Lung microvascular endothelial cell (primary cell): ENCODE data around the gene CDON. TPM values are rescaled to one million over a fixed set of nuclear protein-coding genes. Genes with fewer than 3 reads are reported as not detected.
"Not testable (repeated sequence)": the region's sequence is repeated elsewhere in the genome, so short reads cannot be mapped to it uniquely, and the experiment has no call there.

Experiments
- DNase-seq, 2 donors: peaks; one replicate each; pipeline versions ENCODE4 v3.0.0 to v3.0.0-alpha.2; 2010; ENCODE audit warnings: low read depth in 2 of 2
- total RNA-seq: library from RNA; depleted of rRNA; stranded (reverse); fragments of >200 nt; gene quantifications from 2 replicates; pipeline ENCODE4 v1.2.1, GENCODE V29; 2014

The CDON gene
- total RNA-seq, 1 donor from 2014 or later = 4.4 TPM

DNA sequence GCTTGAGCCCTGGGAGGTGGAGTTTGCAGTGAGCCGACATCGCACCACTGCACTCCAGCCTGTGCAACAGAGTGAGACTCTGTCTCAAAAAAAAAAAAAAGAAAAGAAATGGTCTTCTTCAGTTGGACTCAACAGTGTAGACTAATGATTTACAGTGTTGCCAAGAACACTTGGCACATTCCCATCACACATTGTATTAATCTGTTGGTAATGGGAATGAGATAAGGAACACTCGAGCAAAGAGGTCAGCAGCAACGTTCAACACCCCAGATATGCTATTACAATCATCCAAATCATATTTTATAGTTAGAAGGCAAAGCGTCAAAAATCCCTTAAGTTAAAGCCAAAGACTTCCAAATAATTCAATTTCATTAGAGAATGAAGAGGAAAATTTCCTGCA, 14.5 kb downstream of the CDON start:
- peak in 1 of 2 donors; percentile 5 for DNase-seq

DNA sequence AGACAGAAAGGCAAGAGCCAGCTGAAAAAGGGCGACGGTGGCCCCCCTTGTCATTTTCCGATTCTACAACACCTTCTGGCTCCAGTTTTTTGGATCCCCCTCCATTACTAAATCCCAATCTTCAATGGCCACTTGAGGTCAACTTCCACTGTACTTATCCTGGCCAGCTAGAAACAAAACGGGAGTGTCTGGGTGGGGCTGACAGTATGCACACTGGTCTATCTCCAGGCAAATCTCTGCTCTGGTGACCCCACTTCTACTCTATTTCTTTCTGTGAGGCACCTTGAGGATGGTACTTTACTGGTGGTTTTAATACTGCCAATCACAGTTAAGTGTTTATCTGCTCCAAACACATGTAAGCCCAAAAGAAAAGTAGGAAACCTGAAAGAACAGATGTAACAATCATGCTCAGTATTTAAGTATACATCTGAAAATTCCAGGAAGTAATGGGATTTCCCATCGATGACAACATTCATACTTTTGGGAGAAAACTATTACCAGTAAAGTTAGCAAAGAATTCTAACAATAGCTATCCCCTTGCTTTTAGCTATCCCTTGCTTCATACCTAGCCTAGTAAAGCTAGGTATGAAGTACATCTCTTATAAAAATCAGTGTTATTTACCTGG, 16.0 kb downstream of the CDON start:
- peak; percentile 13 to 14 for DNase-seq

DNA sequence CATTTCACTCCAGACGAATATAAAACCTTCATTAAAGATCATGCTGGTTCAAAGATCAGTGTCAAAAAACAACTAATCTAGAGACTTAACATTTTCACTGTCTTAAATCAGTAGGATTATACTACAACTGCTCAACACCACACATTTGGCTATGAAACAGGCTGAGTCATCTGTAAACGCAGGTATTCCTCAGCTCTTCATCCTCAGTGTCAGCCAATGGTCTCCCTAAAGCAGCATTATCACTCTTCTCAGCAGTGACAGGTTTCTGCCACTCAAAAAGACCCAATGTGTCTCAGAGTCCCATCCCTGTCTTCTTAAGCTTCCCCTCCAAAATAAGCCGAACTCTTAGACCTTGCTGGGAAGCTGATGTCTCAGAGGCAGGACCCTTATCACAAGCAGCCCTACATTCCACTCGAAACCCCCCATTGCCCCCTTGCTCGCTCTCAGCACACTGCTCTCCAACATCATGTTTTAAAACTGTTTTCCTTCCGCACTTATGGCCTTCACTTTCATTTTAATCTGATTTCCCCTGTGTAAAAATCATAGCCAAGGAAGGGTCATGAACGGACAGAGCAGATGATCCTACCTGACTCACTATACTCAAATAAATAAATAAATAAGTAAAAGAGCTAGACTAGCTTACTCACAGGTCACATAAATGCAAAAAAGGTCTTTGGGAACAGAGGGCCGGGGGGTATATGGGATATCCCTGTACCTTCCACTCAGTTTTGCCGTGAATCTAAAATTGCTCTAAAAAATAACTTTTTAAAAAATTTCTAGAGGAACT, 23.0 kb downstream of the CDON start:
- no peak for DNase-seq

DNA sequence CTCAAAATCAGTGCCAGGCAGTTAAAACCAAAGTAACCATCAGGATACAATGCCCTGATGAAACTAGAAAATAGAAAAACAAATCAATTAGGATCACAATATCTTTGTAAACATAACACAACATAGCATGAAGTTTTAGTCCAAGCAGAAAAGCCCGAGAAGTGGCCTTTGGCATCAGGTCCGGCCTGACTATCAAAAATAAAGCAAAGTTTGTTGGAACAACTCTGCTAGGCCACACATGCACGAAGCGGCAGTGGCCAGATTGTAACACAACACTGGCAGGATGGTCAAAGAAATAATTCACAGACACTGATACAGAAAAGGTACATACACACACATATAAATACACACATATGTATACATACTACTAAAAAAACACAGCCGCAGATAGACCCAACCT, 26.9 kb downstream of the CDON start:
- no peak for DNase-seq

DNA sequence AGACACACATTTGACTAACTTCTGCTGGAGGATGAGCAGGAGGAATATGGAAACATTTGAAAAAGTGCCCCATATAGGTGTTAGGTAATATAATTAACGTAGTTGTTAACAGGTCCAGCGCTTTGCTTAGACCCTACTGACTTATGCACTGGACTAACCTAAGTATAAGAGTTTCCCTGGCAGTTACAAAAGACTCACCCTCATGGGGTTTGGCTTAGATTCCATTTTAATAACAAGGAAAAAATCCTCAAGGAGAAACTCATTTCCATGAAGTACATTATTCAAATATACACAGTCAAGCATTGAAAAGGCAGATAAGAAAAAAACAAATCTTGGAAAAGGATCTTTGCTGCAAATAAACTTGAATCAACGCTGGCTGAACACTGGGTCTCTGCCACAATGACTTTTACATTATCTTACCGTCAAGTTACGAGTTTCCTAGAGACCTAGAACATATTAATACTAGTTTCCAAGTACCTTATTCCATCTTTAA, 27.7 kb downstream of the CDON start:
- no peak for DNase-seq

DNA sequence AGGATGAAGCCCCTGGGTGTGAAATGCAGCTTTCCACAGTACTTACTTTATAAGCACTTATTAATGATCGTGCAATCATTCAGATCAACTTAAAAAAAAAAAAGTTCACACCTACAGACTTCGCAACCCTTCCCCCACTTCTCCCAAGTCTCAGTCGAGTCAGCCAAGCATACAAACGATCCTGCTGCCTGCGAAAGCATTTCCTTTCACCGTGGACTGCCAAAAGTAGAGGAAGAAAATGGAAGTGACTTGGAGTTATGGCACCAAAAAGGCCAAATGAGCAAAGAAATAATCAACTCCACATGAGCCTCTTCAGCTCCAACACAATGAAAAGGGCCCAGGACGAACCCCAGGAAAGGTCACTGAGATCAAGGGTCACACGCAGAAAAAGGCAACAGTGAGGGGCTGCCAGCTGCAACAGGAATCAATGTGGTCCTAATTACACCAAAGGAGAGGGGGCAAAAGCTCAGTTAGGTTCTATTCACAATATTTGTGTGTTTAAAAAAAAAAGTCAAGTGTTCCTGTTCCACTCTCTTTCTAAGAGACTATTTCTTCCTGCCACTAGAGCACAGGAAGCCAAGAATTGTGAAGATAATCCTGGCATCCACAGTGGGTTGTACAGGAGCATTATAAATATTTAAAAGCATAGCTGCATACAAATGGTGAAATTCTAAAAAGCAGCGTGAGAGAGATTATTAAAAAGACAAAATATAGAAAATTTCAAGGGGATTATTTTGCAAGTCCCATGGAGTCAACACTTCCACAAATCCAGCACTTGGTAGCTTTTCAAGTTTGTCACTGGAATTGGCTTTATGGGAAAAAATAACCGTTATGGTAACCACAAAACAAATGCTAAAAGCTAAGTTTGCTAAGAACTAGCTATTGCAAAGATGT, 28.4 kb downstream of the CDON start:
- DNase-seq = no peak

DNA sequence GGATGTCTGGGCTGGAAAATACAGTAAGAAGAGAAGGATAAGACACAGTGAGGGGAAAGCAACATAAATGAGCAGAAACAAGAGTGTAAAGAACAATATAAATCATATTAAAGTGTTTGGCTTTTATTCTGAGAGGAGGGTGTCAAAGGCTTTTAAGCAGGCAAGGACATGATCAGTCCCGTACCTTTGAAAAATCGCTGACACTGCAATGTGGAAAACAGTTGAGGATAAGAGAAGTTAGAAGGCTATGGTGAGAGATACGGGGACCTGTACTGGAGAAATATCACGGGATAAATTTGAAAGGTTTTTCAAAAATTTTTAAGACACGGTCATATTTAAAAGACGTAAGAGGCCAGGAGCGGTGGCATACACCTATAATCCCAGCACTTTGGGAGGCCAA, 30.3 kb downstream of the CDON start:
- no peak for DNase-seq

DNA sequence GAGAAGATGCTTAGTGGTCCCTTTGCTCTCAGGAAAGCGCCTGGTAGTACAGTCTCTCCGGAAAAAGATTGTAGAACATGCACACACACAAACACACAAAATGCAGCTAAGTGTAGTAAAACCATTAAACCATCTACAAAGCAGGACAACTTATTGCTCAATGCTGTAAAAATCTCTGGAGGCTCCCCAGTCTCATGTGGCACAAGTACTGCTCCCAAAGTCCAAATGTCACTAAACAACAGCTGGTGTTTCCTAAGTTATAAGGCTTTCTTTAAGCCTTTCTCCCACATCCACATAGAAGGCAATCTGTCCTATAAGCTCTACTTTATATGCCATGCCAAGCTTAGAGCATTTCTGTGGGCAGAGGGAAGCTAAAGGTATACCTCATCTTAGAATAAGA, 32.9 kb downstream of the CDON start:
- DNase-seq = no peak

DNA sequence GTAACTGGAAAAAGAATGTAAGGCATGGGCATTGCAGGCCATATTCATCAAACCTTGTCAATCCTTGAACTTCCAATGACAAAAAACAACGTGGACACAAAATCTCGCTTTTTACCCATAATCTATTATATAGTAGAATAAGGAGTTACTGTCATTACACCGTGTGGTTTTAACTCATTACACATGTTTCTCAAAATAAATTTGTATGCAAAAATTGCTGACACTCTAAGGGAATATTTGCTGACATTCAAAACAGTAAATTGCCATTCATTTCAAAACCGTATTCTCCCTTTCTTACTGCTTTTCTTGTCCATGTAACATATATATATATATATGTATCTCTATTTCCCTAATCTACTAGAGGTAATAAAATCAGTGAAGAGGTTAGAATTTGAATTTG, 33.4 kb downstream of the CDON start:
- no peak for DNase-seq

DNA sequence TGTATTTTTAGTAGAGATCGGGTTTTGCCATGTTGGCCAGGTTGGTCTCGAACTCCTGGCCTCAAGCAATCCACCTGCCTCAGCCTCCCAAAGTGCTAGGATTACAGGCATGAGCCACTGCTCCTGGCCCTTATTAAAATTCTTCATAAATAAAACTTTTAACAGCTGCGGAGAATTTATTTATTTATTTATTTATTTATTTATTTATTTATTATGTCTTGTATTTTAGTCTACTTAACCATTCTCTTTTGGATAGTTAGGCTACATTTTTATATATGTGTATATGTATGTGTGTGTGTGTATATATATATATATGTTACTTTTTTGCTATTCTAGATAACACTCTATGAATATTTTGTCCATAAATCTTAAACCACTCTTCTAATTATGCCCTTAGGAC, 34.1 kb downstream of the CDON start:
- DNase-seq = not testable (repeated sequence)

DNA sequence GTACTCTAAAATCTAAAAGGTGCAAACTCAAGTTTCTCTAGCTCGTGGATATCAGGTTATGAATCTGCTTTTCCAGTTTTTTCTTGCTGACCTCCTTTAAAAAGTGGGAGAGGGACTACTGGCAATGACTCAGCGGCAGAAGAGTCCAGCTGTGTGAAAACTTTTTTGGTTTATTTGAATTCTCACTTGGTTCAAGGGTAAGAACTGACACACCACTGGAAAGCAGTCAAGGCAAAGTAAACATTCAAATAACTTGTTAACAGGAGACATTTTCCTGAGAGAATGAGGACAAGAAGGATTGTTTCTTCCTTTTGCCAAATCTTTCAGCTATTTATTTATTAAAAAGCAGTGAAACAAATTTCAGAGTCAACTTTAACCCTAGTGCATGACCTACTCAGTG, 36.1 kb downstream of the CDON start:
- no peak for DNase-seq

DNA sequence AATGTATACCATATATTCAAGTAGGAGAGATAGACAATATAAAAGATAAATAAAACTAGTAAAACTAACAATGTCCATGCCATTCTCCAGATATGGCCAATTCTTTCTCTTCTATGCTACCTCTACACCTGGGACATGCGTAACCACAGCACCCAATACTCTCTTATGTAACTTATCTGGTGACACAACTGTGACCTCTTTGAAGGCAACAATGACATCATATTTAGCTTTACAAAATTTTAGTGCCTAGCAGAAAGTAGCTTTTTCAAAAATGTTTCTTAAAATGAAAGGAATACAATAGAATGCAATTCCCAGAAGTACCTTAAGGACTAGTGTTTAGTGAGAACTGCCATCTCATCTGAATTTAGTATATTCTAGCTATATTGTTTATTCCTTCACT, 36.8 kb downstream of the CDON start:
- no peak for DNase-seq

DNA sequence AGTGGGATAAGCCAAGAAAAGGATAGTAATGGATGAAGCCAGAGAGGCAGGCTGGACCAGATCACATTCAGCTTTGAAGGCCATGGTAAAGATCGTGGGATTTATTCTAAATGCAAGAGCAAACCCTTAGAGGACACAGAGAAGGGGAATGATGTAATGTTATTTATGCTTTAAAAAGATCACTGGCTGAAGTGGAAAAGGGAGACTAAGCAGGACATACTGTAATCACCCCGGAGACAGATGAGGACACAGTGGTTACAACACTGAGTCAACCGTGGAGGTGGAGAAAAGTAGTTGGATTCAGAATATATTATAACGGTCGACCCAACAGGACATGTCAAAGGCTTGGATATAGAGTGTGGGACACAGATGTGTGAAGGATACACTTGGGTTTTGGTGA, 38.5 kb downstream of the CDON start:
- DNase-seq = no peak

DNA sequence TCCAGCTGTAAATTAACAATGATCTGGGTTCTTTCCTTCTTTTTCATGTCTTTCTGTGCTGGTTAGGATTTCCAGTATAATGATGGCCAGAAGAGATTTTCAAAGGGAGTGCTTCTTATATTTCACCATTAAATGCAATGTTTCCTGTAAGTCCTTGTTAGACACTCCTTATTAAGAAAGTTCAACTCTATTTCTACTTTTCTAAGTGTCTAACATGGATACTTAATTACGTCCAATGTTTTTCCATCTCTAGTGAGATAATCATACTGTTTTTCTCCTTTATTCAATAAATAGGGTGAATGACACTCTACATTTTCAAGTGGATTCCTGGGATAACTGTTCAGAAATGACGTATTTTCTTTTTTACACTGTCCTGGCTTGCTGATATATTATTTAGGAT, 49.8 kb downstream of the CDON start:
- no peak for DNase-seq

DNA sequence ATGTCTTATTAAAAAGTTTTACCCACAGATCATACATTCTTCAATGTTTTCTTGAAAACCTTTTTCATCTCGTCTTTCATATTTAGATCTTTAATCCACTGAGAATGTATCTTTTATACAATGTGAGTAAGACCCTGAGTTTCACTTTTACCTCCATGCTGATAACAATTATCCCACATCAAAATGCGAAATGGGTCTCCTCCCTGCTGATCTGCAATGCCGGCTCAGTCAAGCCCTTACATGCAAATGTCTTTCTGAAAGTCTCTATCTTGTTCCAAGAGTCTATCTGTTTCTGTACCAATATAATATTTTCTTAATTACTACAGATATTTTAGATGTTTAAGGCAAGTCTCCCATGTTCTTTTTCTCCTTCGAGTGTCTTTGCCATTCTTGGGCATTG, 50.9 kb downstream of the CDON start:
- DNase-seq = no peak

DNA sequence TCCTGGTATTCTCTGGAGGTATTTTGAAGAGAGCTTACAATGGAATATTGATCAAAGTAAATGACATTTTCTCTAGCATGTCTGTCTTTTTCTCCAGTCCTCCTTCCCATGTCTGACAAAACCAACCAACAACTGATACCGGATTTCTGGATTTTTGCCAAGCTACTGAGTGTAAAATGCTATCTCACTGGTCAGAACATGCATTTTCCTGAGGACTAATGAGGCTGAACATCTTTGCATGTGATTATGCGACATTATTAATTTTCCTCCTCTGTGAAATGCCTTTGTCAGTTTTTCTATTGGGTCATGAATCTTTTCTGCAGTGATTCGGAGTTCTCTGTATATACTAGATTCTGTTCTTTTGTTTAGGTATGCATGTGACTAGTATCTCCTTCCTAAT, 51.4 kb downstream of the CDON start:
- no peak for DNase-seq

DNA sequence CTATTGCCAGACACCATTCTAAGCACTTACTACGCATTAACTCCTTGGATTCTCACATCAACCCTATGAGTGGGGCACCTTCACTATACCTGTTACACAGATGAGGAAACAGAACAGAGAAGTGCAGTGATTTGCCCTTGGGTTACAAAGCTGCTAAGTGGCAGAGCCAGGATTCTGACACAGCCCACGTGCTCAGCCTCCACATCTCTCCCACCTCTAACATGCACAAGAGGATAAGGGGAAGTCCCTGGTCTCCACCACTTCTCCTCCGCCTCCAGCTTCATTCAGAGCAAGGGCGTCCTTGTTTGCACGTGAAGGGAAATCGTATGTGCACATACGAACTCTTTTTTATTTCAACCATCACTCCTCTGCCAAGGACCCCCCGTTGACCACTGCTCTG, 53.7 kb downstream of the CDON start:
- no peak for DNase-seq

DNA sequence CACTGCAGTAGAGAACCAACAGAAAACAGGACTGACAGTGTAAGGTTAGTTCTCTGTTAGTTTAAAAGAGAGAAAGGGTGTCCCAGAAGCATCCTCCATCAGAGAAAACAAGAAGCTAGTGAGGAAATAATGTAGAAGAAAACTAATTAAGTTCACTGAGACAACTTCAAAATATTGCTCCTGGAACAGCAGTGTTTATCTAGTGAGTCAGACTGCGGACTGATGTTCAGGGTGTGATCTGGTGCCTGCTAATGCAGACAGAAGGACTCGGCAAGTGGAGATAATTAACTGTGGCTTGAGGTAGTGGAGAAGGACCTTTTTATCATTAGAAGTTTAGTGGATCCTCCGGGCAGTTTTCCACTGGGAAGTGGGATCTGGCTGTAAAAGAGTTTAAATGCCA, 55.4 kb downstream of the CDON start:
- DNase-seq = peak in 1 of 2 donors; percentile 21

DNA sequence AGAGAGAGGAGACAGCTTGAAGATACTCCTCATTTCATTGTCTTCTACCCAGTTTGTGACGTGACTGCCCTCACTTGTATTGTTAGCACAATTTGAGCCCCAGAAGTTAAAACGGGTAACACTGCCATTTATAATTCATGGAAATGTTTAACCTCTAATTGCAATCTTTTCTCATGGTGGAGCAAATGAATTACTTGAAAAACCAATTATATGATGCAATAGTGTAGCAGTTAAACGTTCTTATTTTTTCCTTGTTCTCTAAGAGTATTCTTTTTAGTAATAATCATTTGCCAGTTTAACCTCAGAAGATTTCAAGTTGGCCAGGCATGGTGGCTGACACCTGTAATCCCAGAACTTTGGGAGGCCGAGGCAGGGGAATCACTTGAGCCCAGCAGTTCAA, 56.6 kb downstream of the CDON start:
- no peak for DNase-seq

DNA sequence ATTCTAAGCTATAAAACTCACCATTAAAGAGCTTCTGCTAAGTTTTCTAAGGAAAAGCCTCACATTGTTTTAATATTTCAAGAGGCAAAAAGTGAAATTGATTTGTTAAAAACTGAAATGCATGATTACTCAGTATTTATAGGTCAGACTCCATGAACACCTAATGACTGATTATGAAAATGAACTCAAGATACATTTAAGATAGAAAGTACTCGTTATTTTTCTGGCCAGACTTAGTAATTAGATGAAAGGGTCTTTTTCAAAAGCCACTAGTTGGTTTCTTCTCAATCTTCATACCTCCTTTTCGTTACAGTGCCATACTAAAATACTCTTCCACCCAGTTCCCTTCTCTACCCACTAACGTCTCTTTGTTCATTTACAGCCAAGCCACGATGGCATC, 60.5 kb downstream of the CDON start:
- no peak for DNase-seq

DNA sequence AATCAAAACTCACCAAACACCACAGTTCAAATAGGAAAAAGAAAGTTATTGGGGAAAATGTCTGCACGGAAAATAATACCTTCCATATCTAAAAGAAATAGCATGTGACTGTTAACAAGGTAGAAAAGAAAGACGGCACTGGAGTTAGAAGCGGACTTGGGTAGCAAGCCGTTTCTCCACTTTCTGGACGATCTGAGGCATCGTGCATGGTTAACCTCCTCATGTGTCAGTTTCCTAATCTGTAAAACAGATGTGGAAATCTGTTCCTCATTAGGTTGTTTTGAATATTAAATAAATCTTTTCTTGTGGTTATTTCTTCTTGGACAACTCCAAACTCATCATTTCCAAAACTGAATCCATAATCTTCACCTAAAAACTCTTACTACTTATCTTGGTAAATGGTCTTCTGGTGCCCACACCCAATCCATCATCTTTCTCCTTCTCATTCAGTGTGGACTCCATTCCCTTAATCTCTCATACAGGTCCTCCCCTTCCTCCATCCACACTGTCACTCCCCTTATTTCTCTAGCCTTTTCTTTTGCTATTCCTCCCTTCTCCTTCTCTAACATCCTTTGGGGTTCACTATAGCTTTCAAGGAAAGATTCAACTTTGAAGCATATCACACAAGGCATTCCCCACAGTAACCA, 63.3 kb downstream of the CDON start:
- no peak for DNase-seq

DNA sequence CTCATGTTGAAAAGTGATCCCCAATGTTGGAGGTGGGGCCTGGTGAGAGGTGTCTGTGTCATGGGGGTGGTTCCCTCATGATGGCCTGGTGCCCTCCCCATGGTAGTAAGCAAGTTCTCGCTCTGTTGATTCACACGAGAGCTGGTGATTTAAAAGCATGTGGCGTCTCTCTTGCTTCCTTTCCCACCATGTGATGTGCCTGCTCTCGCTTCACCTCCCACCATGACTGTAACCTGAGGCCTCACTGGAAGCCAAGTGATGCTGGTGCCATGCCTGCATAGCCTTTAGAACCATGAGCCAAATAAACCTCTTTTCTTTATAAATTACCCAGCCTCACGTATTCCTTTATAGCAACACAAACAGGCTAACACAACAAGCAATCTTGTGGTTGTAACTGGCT, 64.4 kb downstream of the CDON start:
- DNase-seq = no peak
